Globus pallidus (tissue), 1 donor: ENCODE data around the gene MYPOP.
A peak's percentile ranks its signal among the peaks of the same experiment; 100 is the strongest.

Experiments used
- DNase-seq: peaks from one replicate; pipeline ENCODE4 v3.0.0-alpha.2; 2015; ENCODE audit warnings: low spot score

The MYPOP gene

DNA sequence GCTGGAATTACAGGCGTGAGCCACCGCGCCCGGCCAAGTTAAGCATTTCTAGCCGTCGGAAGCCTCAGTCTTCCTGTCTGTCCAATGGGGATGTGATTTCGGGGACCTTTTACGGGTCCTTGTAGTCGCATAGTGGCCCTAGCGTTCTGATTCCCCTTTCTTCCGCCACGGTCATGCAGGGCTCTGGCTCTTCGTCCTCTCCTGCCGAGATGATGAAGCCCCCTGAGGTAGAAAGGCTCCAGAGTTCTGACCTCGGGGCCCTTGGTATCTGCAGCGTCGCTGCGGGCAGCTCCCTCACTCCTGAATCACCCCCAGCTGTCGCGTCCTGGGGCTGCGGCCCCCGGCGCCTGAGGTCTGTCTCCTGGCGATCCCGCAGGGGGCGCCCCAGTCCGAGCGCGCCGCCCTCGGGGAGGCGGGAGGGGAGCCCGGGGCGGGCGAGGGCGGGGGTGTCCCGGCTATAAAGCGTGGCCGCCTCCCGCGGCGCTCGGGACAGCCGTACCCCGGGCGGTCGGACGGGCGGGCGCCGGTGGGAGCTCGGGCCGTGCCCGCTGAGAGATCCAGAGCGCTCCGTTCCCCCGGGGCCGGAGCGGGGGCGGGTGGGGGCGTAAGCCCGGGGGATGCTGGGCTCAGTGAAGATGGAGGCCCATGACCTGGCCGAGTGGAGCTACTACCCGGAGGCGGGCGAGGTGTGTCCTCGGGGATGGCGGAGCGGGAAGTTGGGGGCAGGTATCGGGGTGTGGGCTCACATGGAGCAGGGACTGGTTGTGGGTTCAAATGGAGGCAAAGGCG, 38.4 kb downstream of the MYPOP start, which contains the start of gene FOXA3:
TSS of gene FOXA3 (plus strand) at position 487 of the 789 bp plus-strand sequence. CDS start at position 618, 131 bp downstream.
- DNase-seq = no peak

GRCh38 chr19:45863335-45863839, 39.0 kb downstream of the MYPOP start:
- no peak for DNase-seq

DNA sequence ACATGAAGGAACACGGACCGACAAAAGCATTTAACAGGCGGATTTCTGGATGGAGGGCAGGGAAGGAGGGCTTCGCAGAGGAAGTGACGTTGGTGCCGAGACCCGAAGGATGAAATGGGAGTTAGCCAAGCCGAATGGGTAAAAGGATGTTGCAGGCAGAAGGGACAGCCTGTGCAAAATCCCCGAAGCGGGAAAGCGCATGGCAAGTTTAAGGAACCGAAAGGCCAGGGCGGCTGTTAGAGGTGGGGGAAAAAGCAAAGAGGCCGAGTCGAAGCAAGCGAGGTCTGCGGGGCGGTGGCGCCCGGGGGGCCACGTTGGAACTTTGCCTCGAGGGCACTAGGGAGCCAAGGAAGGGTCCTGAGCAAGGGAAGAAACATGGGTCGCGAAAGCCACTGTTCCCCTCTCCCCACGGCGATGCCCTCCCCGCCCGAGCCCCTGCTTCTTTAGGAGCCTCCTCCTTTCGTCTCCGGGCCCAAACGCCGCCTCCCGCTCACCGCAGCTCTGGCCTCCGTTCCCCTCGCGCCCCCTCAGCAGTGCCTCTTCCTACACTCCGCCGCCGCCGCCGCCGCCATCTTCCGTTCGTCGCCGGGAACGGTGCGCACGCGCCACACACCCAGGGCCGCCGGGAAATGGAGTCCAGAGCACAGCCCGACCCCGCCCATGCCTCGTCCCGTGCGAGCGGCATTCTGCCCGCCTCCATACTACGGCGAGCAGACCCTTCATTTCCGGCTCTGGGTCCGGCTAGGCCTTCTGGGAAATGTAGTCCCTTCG, 39.7 kb downstream of the MYPOP start, which contains the start of gene SYMPK:
TSS of gene SYMPK (minus strand) at position 584 of the 771 bp plus-strand sequence. CDS start 8,652 bp downstream, outside the sequence.
- DNase-seq = peak; percentile 98

GRCh38 chr19:45862271-45862563, 40.2 kb downstream of the MYPOP start:
- no peak for DNase-seq

DNA sequence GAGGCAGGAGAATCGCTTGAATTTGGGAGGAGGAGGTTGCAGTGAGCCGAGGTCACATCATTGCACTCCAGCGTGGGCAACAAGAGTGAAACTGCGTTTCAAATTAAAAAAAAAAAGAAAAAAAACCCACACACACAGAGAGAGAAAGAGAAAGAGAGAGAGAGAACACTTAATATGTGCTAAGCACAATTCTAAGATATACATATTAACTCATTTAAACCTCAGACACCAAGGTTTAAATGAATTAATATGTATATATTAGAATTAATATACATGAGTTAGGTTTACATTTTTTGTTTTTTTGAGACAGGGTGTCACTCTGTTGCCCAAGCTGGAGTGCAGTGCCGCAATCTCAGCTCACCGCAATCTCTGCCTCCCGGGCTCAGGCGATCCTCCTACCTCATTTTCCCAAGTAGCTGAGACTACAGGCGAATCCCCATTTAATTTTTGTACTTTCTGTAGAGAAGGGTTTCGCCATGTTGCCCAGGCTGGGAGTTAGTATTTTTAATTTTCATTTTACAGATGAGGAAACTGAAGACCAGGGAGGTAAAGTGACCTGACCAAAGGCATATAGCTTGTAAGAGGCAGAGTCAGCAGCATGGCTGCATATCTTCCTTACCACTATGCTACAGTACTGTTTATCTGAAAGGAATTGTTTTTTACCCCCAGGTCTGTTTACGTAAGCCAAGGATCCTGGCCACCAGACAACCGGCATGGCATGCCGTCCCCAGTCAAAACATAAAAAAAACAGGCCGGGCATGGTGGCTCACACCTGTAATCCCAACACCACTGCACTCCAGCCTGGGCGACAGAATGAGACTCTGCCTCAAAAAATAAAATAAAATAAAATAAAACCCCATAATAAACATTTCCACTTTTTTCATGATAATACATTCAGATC, 41.8 kb downstream of the MYPOP start:
- DNase-seq = no peak

- DNase-seq = no peak
Measured at GRCh38 chr19:45854167-45854778, 48.1 kb downstream of the MYPOP start.

DNA sequence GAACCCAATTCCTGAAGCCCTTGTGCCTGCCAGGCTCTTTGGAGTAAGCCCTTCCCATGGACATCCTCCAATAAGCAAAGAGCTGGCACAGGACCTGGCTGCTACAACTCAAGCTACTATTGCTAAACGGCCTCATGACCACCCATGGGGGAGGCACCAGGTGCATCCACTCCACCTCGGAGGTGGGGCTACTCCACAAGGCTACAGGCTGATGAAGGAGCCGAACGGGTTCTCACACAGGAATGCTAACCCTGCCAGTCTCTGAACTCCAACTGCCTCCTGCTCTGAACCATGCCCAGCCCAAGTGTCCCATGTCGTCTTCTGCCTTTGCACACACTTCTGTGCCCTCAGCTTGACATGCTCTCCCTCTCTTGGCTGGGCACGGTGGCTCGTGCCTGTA, 49.4 kb downstream of the MYPOP start:
- no peak for DNase-seq

GRCh38 chr19:45852145-45852750, 50.2 kb downstream of the MYPOP start:
- DNase-seq = no peak

- DNase-seq = no peak
Measured at GRCh38 chr19:45848922-45849321, 53.5 kb downstream of the MYPOP start.

DNA sequence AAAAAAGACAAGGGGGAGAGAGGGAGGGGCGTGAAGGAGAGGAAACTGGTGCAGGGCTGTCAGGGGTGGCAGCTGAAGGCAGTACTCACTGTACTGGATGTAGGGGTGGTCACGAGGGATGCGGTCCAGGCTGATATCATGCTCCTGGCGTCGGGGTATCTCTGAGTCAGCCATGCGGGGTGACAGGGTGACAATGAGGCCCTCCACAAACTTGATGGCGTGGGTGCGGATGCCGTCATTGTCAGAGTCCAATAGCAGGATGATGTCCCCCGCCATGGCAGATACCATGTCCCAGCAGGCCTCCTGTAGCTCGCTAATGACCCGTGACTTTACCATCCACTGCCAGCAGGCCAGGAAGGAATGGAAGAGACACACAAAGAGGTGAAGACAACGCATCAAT, 54.8 kb downstream of the MYPOP start:
- no peak for DNase-seq

- DNase-seq = no peak
Measured at GRCh38 chr19:45842198-45842597, 60.2 kb downstream of the MYPOP start.
